Mesodermal cell (in vitro differentiated cells): ENCODE results near the gene DPH5.

Experiments used
- H3K27ac ChIP-seq: 2 replicates; pipeline ENCODE4 v1.7.0; 2013; ENCODE audit warnings: mild to moderate bottlenecking, low read depth, low read length, moderate library complexity; ENCODE audit not compliant: severe bottlenecking
- H3K36me3 ChIP-seq: 2 replicates; pipeline ENCODE4 v1.7.1; 2013; ENCODE audit warnings: mild to moderate bottlenecking, low read length, moderate library complexity; ENCODE audit not compliant: control insufficient read depth, insufficient read depth
- H3K4me1 ChIP-seq: one replicate; pipeline ENCODE4 v1.7.1; 2013; ENCODE audit warnings: mild to moderate bottlenecking, low read length; ENCODE audit not compliant: insufficient read depth, control insufficient read depth, poor library complexity, severe bottlenecking
- H3K4me3 ChIP-seq: 2 replicates; pipeline ENCODE4 v1.7.0; 2013; ENCODE audit warnings: low read length, control low read depth, mild to moderate bottlenecking; ENCODE audit not compliant: insufficient read depth, poor library complexity, severe bottlenecking; ENCODE audit errors: extremely low read depth
- H3K9me3 ChIP-seq: 2 replicates; pipeline ENCODE4 v1.7.1; 2013; ENCODE audit warnings: mild to moderate bottlenecking, low read length, moderate library complexity; ENCODE audit not compliant: control insufficient read depth
- WGBS, 2 experiments: methylation state at CpG; one replicate each; pipeline ENCODE4 v1.1.5; 2013; ENCODE audit warnings: missing lambda C conversion rate in 2 of 2; ENCODE audit not compliant: insufficient coverage in 2 of 2; 5-methylcytosine and 5-hydroxymethylcytosine counted together

The DPH5 gene

DNA sequence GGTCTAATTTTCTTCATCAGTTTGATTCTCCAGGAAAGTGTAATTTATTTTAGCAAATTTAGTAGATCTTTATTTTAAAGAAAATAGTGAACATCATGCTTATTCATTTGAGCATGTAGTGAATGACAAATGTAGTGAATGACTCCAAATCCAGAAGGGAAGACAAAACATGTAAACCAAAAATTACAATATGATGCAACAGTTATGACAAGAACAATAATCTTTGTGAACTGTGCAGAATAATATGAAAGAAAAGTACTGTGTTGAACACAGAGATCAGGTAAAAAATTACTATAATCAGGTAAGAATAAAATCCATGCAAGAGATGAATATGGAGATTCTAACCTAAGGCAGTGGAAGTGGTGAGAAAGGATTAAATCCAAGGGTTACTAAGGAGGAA, 30.0 kb upstream of the DPH5 start:
- H3K9me3 ChIP-seq = no peaks in the 10 kb centered on the region
- H3K36me3 ChIP-seq = no peaks in the 10 kb centered on the region
- no peak overlapping the region for H3K27ac ChIP-seq
- H3K4me1 ChIP-seq = no peaks in the 10 kb centered on the region
- H3K4me3 ChIP-seq = no peak overlapping the region

DNA sequence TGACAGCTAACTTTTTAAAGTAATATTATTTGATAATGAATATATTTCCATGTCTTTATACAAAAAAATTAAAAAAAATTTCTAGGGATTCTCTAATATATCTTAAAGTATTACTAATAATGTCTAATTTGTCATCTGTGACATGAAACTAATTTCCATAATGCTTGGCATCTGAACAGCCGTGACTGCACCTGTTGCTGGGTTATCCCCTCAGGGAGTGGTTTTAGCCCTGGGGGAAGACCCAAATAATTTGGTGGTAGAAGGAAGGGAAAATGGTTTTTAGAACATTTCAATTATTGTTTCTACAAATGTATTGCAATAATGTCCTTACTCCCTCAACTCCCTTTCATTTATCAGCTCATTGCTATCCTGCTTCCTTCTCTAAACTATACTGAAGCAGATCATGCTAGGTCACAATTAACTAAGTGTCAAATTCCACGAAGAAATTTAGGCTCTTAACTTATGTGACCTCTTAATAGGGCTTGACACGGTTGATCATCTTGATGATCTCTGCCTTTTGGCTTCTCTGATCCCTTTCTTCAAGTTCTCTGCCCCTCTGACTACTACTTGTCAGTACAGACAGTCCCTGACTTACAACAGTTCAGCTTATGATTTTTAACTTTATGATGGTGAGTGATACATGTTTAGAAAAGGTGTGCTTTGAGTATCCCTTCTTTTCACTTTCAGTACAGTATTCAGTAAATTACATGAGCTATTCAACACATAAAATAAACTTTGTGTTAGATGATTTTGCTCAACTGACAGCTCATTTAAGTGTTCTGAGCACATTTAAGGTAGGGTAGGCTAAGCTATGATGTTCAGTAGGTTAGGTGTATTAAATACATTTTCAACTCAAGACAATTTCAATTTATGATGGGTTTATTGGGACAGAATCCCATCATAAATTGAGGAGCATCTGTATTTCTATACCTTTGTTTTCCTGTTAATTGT, 26.4 kb upstream of the DPH5 start:
- H3K4me1 ChIP-seq = no peaks in the 10 kb centered on the region
- H3K4me3 ChIP-seq = no peak overlapping the region
- 64 to 88% methylated on average over 2 of the region's 3 CpGs for WGBS, 2 experiments
- no peaks in the 10 kb centered on the region for H3K9me3 ChIP-seq
- no peaks in the 10 kb centered on the region for H3K36me3 ChIP-seq
- H3K27ac ChIP-seq = no peak overlapping the region

DNA sequence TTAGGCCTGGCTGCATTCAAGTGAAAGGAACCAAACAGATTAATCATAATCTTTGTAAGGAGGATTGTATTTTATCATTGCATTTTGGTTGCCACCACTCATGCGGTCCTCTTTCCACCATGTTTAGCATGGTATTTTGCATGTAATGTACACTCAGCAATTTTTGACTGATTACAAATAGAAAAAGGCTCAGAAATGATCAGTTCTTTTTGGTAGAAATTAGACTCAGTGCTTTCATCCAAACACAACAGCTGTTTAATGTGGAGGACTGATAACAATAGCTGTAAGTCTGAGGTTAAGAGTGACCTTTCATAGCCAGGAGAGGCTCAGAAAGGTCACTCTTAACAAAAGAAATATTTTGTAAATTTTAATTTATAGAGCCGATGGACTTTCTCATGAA, 25.3 kb upstream of the DPH5 start:
- no peak overlapping the region for H3K27ac ChIP-seq
- no peaks in the 10 kb centered on the region for H3K36me3 ChIP-seq
- WGBS, 2 experiments = no CpG with 5 or more reads among the region's 2 CpGs
- no peaks in the 10 kb centered on the region for H3K9me3 ChIP-seq
- H3K4me1 ChIP-seq = no peaks in the 10 kb centered on the region
- no peak overlapping the region for H3K4me3 ChIP-seq

DNA sequence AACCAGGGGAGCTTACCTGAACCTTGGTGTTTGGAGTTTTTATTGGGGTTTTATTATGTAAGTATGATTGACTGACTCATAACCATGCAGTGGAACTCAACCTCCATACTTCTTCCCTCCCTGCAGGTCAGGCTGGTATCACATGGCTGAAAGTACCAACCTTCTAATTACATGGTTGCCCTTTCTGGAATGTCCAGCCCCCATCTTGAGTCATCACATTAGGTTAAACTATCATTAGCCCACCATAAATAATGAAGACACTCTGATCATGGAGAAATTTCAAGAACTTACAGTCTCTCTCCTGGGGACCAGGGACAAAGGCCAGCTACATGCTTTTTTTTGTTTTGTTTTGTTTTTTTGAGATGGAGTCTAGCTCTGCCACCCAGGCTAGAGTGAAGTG, 19.2 kb upstream of the DPH5 start:
- Histone ChIP-seq H3K36me3 (peaks cover 13% of the 10 kb centered on the region), H3K27ac (no peak overlapping the region), H3K9me3 (peaks cover 18% of the 10 kb centered on the region), H3K4me3 (no peak overlapping the region), H3K4me1 (no peaks in the 10 kb centered on the region)

DNA sequence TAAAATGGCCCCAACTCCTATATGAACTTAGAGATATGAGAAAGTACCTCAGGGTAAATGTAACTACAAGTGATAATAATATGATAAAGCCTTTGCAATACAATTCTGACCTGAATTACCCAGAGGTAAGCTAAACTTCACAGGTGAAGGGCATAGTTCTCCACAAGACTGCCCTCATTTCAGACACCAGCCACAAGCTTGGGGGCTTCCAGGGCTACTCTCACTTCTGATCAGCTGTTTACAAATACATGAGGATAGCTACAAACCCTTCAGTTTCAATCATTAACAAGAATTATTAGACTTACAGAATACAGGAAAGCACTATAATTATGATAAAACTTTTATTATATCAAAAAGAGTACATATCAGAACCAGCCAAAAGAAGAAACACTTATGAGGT, 18.7 kb upstream of the DPH5 start:
- Histone ChIP-seq H3K4me1 (no peaks in the 10 kb centered on the region), H3K9me3 (peaks cover 21% of the 10 kb centered on the region), H3K27ac (no peak overlapping the region), H3K4me3 (no peak overlapping the region), H3K36me3 (peaks cover 13% of the 10 kb centered on the region)

DNA sequence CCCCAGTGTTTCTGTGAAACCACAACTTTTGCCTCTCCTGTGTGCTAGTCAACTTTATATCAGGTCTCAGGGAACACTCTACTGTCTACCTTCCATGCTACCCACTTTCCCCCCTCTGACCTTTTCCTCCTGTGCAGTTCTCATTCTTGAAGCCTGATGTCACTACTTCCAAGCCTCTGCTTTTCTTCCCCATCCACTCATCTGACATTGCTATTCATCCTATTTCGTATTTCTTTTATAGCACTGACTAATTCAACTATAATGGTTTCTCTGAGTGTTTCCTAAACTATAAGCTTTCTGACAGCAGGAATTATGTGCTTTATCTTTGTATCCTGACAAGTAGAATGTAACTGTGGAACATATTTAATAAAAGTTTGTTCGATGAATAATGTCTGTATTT, 18.2 kb upstream of the DPH5 start:
- no peak overlapping the region for H3K4me3 ChIP-seq
- peaks cover 13% of the 10 kb centered on the region for H3K36me3 ChIP-seq
- no peaks in the 10 kb centered on the region for H3K4me1 ChIP-seq
- peaks cover 21% of the 10 kb centered on the region for H3K9me3 ChIP-seq
- no peak overlapping the region for H3K27ac ChIP-seq
- no CpG with 5 or more reads among the region's 2 CpGs for WGBS, 2 experiments

DNA sequence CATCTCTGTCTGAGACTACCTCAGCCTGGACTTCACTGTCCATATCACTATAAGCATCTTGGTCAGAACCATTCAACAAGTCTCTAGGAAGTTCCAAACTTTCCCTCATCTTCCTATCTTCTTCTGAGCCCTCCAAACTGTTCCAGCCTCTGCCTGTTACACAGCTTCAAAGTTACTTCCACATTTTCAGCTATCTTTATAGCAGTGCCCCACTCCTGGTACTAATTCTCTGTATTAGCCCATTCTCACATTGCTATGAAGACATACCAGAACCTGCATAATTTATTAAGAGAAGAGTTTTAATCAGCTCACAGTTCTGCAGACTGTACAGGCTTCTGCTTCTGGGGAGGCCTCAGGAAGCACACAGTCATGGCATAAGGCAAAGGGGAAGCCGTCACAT, 15.7 kb upstream of the DPH5 start:
- H3K27ac ChIP-seq = no peak overlapping the region
- no CpG with 5 or more reads among the region's 1 CpG for WGBS, 2 experiments
- no peaks in the 10 kb centered on the region for H3K4me1 ChIP-seq
- H3K9me3 ChIP-seq = peaks cover 21% of the 10 kb centered on the region
- no peak overlapping the region for H3K4me3 ChIP-seq
- peaks cover 13% of the 10 kb centered on the region for H3K36me3 ChIP-seq

DNA sequence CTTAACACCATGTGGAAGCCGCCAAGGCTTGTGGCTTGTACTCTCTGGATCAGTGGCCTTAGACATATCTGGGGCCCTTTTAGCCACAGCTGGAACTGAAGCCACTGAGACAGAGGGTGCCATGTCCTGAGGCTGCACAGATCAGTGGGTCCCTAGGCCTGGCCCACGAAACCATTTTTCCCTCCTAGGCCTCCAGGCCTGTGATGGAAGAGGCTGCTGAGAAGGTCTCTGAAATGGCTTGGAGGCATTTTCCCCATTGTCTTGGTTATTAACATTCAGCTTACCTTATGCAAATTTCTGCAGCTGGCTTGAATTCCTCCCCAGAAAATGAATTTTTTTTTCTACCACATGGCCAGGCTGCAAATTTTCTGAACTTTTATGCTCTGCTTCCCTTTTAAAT, 15.1 kb upstream of the DPH5 start:
- peaks cover 13% of the 10 kb centered on the region for H3K36me3 ChIP-seq
- peaks cover 21% of the 10 kb centered on the region for H3K9me3 ChIP-seq
- H3K4me3 ChIP-seq = no peak overlapping the region
- WGBS, 2 experiments = 100% methylated on average over 1 of the region's 2 CpGs
- no peaks in the 10 kb centered on the region for H3K4me1 ChIP-seq
- no peak overlapping the region for H3K27ac ChIP-seq

DNA sequence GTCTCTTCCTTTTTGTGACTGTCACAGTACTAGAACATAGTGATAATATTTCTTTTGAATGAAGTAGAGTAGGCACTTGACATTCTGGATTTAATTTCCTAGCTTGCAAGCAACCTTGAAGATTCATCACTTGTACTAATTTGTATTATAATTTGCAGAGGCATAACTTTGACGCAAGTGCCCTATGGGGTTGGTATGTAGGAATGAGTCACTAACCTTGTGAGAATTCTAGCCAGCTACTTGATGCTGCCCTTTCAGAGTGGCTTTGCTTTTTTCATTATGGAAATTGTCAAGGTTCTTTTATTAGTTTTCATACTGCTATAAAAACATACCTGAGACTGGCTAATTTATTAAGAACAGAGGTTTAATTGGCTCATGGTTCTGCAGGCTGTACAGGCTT, 13.7 kb upstream of the DPH5 start:
- no peak overlapping the region for H3K27ac ChIP-seq
- H3K9me3 ChIP-seq = peaks cover 21% of the 10 kb centered on the region
- H3K36me3 ChIP-seq = peaks cover 13% of the 10 kb centered on the region
- H3K4me3 ChIP-seq = no peak overlapping the region
- no peaks in the 10 kb centered on the region for H3K4me1 ChIP-seq
- WGBS, 2 experiments = 100% methylated on average over 1 of the region's 1 CpG; no CpG with 5 or more reads in 1 of the 2 experiments

DNA sequence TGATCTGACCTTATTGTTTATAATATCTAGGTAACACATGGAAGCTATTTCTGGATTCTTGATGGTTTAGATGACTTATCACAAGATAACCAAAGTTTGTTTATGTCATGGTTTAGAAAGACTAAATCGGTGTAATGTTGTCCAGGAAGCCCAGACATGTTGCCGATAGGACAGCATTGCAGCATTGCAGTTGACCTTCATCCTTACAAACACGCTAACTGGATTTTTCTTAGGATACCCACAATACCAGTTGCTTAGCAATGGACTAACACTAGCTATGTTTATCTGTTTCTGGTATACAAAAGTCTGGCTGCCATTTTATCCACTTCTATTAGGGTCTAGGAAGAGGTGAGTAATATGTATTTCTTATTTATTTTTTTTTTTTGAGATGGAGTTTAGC, 11.7 kb upstream of the DPH5 start:
- Histone ChIP-seq H3K27ac (no peak overlapping the region), H3K4me1 (no peaks in the 10 kb centered on the region), H3K9me3 (peaks cover 21% of the 10 kb centered on the region), H3K36me3 (peaks cover 13% of the 10 kb centered on the region), H3K4me3 (no peak overlapping the region)
- 58% methylated on average over 2 of the region's 3 CpGs; no CpG with 5 or more reads in 1 of the 2 experiments for WGBS, 2 experiments

DNA sequence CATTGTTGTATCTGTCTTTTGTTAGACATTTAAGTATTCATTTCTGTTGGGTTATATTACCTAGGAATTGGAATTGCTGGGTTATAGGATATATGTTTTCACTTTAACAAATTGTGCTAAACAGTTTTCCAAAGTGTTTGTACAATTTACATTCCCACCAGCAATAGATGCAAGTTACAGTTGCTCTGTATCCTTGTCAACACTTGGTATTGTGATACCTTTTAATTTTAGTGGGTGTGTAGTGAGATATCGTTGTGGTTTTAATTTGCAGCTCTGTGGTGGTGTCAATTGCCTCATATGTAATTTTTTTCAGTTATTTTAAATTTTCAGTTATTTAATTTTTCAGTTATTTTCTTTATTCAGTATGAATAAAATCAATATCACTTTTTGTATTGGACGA, 7.4 kb upstream of the DPH5 start:
- Histone ChIP-seq H3K27ac (no peak overlapping the region), H3K4me1 (no peaks in the 10 kb centered on the region), H3K36me3 (no peaks in the 10 kb centered on the region), H3K9me3 (no peaks in the 10 kb centered on the region), H3K4me3 (no peak overlapping the region)
- WGBS, 2 experiments = no CpG with 5 or more reads among the region's 2 CpGs
